GM21825 (cell line): ENCODE measurements around the gene MTA3.
"Not testable (repeated sequence)": the region's sequence is repeated elsewhere in the genome, so short reads cannot be mapped to it uniquely, and the experiment has no call there.

Experiments
- ATAC-seq: cut with Tn5 transposase; IDR thresholded peaks from one replicate; pipeline ENCODE4 v1.9.1; 2021; ENCODE audit warnings: mild to moderate bottlenecking, moderate library complexity; ENCODE audit not compliant: unreplicated experiment

MTA3 gene

GRCh38 chr2:42566837-42567321 is 1.6 kb upstream of the MTA3 start:
- peak; percentile 53 for ATAC-seq

- ATAC-seq: no peak
Observed at GRCh38 chr2:42567364-42567763, 1.1 kb upstream of the MTA3 start.

GRCh38 chr2:42567806-42568400 is 529 bp upstream of the MTA3 start:
- ATAC-seq: peak; percentile 72

GRCh38 chr2:42569116-42569711 is 782 bp downstream of the MTA3 start:
- no peak for ATAC-seq

- ATAC-seq: no peak
Observed at GRCh38 chr2:42569883-42570282, 1.5 kb downstream of the MTA3 start.

GRCh38 chr2:42572297-42573081 is 4.1 kb downstream of the MTA3 start:
- ATAC-seq: no peak

- ATAC-seq: no peak
Observed at GRCh38 chr2:42573256-42573655, 4.8 kb downstream of the MTA3 start.

- ATAC-seq: peak; percentile 58
Observed at GRCh38 chr2:42575458-42576064, 7.1 kb downstream of the MTA3 start.

- no peak for ATAC-seq
Observed at GRCh38 chr2:42578621-42579020, 10.2 kb downstream of the MTA3 start.

GRCh38 chr2:42581257-42581656 is 12.8 kb downstream of the MTA3 start:
- ATAC-seq: no peak

- ATAC-seq: not testable (repeated sequence)
Observed at GRCh38 chr2:42584628-42585027, 16.2 kb downstream of the MTA3 start.

GRCh38 chr2:42585779-42586178 is 17.3 kb downstream of the MTA3 start:
- no peak for ATAC-seq

- no peak for ATAC-seq
Observed at GRCh38 chr2:42587526-42588117, 19.2 kb downstream of the MTA3 start.

GRCh38 chr2:42588121-42588520 is 19.7 kb downstream of the MTA3 start:
- no peak for ATAC-seq

- ATAC-seq: no peak
Observed at GRCh38 chr2:42590176-42590575, 21.7 kb downstream of the MTA3 start.

GRCh38 chr2:42593282-42593681 is 24.9 kb downstream of the MTA3 start:
- ATAC-seq: no peak

- no peak for ATAC-seq
Observed at GRCh38 chr2:42598656-42599055, 30.2 kb downstream of the MTA3 start.

- ATAC-seq: no peak
Observed at GRCh38 chr2:42601076-42601475, 32.6 kb downstream of the MTA3 start.

GRCh38 chr2:42602218-42602875 is 33.9 kb downstream of the MTA3 start:
- ATAC-seq: no peak

GRCh38 chr2:42602876-42603219 is 34.4 kb downstream of the MTA3 start:
- ATAC-seq: no peak

- ATAC-seq: not testable (repeated sequence)
Observed at GRCh38 chr2:42604341-42604867, 36.0 kb downstream of the MTA3 start.
